ENCODE results near the gene COL8A2.

The COL8A2 gene

GRCh38 chr1:36098650-36099365 lies 26.2 kb downstream of the COL8A2 start:
- TF ChIP-seq YY1 (IDR thresholded peaks at IDR 0.05; ENCODE audit: insufficient read depth, insufficient read length) (no peak), SUZ12 (IDR thresholded peaks at IDR 0.05; ENCODE audit: extremely low read depth, insufficient read depth, insufficient read length) (no peak), ZNF274 (IDR thresholded peaks at IDR 0.05; ENCODE audit: low read depth, low read length) (no peak)
- Histone ChIP-seq H3K36me3 (ENCODE audit: insufficient read depth, insufficient read length, low read length) (peaks cover 31% of the 10 kb centered on the region), H3K9ac (ENCODE audit: insufficient read length, low read depth) (peak overlapping the region; percentile 74), H3K9me3 (ENCODE audit: insufficient read depth, low read length) (no peaks in the 10 kb centered on the region), H3K4me1 (ENCODE audit: insufficient read depth, insufficient read length) (peaks cover 19% of the 10 kb centered on the region), H3K27me3 (ENCODE audit: insufficient read depth, insufficient read length) (no peaks in the 10 kb centered on the region), H3K4me3 (ENCODE audit: insufficient read length, low read depth) (no peak overlapping the region)
- DNase-seq (ENCODE audit: low read depth, low spot score), result no peak

- DNase-seq (ENCODE audit: low read depth, low spot score), result no peak
- TF ChIP-seq SUZ12 (IDR thresholded peaks at IDR 0.05; ENCODE audit: extremely low read depth, insufficient read depth, insufficient read length) (no peak), YY1 (IDR thresholded peaks at IDR 0.05; ENCODE audit: insufficient read depth, insufficient read length) (no peak), ZNF274 (IDR thresholded peaks at IDR 0.05; ENCODE audit: low read depth, low read length) (no peak)
- H3K27me3 ChIP-seq (ENCODE audit: insufficient read depth, insufficient read length), result no peaks in the 10 kb centered on the region
- no peaks in the 10 kb centered on the region for H3K9me3 ChIP-seq (ENCODE audit: insufficient read depth, low read length)
- H3K9ac ChIP-seq (ENCODE audit: insufficient read length, low read depth), result peak overlapping the region; percentile 74
- H3K36me3 ChIP-seq (ENCODE audit: insufficient read depth, insufficient read length, low read length), result peaks cover 40% of the 10 kb centered on the region
- H3K4me1 ChIP-seq (ENCODE audit: insufficient read depth, insufficient read length), result peaks cover 19% of the 10 kb centered on the region
- peak overlapping the region; percentile 9 for H3K4me3 ChIP-seq (ENCODE audit: insufficient read length, low read depth)
Observed at GRCh38 chr1:36097693-36098585, 27.1 kb downstream of the COL8A2 start.

GRCh38 chr1:36096500-36097432 lies 28.3 kb downstream of the COL8A2 start:
- peaks cover 19% of the 10 kb centered on the region for H3K4me1 ChIP-seq (ENCODE audit: insufficient read depth, insufficient read length)
- no peaks in the 10 kb centered on the region for H3K9me3 ChIP-seq (ENCODE audit: insufficient read depth, low read length)
- H3K4me3 ChIP-seq (ENCODE audit: insufficient read length, low read depth), result no peak overlapping the region
- TF ChIP-seq SUZ12 (IDR thresholded peaks at IDR 0.05; ENCODE audit: extremely low read depth, insufficient read depth, insufficient read length), result no peak
- no peak for TF ChIP-seq ZNF274 (IDR thresholded peaks at IDR 0.05; ENCODE audit: low read depth, low read length)
- no peak for TF ChIP-seq YY1 (IDR thresholded peaks at IDR 0.05; ENCODE audit: insufficient read depth, insufficient read length)
- DNase-seq (ENCODE audit: low read depth, low spot score), result peak; percentile 72
- H3K27me3 ChIP-seq (ENCODE audit: insufficient read depth, insufficient read length), result no peaks in the 10 kb centered on the region
- H3K36me3 ChIP-seq (ENCODE audit: insufficient read depth, insufficient read length, low read length), result peaks cover 52% of the 10 kb centered on the region
- H3K9ac ChIP-seq (ENCODE audit: insufficient read length, low read depth), result peak overlapping the region; percentile 58

- H3K9me3 ChIP-seq (ENCODE audit: insufficient read depth, low read length), result no peaks in the 10 kb centered on the region
- TF ChIP-seq SUZ12 (IDR thresholded peaks at IDR 0.05; ENCODE audit: extremely low read depth, insufficient read depth, insufficient read length) (no peak), YY1 (IDR thresholded peaks at IDR 0.05; ENCODE audit: insufficient read depth, insufficient read length) (no peak), ZNF274 (IDR thresholded peaks at IDR 0.05; ENCODE audit: low read depth, low read length) (no peak)
Observed at GRCh38 chr1:36095760-36096405, 29.1 kb downstream of the COL8A2 start.

GRCh38 chr1:36094621-36095061 lies 30.4 kb downstream of the COL8A2 start:
- no peak for DNase-seq (ENCODE audit: low read depth, low spot score)
- TF ChIP-seq ZNF274 (IDR thresholded peaks at IDR 0.05; ENCODE audit: low read depth, low read length) (no peak), SUZ12 (IDR thresholded peaks at IDR 0.05; ENCODE audit: extremely low read depth, insufficient read depth, insufficient read length) (no peak), YY1 (IDR thresholded peaks at IDR 0.05; ENCODE audit: insufficient read depth, insufficient read length) (no peak)
- Histone ChIP-seq H3K4me1 (ENCODE audit: insufficient read depth, insufficient read length) (peaks cover 23% of the 10 kb centered on the region), H3K9ac (ENCODE audit: insufficient read length, low read depth) (no peak overlapping the region), H3K36me3 (ENCODE audit: insufficient read depth, insufficient read length, low read length) (peaks cover 73% of the 10 kb centered on the region), H3K4me3 (ENCODE audit: insufficient read length, low read depth) (no peak overlapping the region), H3K9me3 (ENCODE audit: insufficient read depth, low read length) (no peaks in the 10 kb centered on the region), H3K27me3 (ENCODE audit: insufficient read depth, insufficient read length) (no peaks in the 10 kb centered on the region)

More at GRCh38 chr1:36095760-36096405, 29.1 kb downstream of the COL8A2 start:
- Histone ChIP-seq H3K27me3 (ENCODE audit: insufficient read depth, insufficient read length) (no peaks in the 10 kb centered on the region), H3K36me3 (ENCODE audit: insufficient read depth, insufficient read length, low read length) (peaks cover 61% of the 10 kb centered on the region), H3K4me1 (ENCODE audit: insufficient read depth, insufficient read length) (peaks cover 19% of the 10 kb centered on the region), H3K9ac (ENCODE audit: insufficient read length, low read depth) (no peak overlapping the region), H3K4me3 (ENCODE audit: insufficient read length, low read depth) (no peak overlapping the region)
- DNase-seq (ENCODE audit: low read depth, low spot score), result no peak

- Histone ChIP-seq H3K4me1 (ENCODE audit: insufficient read depth, insufficient read length) (peaks cover 24% of the 10 kb centered on the region), H3K4me3 (ENCODE audit: insufficient read length, low read depth) (no peak overlapping the region), H3K9ac (ENCODE audit: insufficient read length, low read depth) (no peak overlapping the region), H3K27me3 (ENCODE audit: insufficient read depth, insufficient read length) (no peaks in the 10 kb centered on the region), H3K36me3 (ENCODE audit: insufficient read depth, insufficient read length, low read length) (peaks cover 77% of the 10 kb centered on the region), H3K9me3 (ENCODE audit: insufficient read depth, low read length) (no peaks in the 10 kb centered on the region)
- TF ChIP-seq ZNF274 (IDR thresholded peaks at IDR 0.05; ENCODE audit: low read depth, low read length) (no peak), YY1 (IDR thresholded peaks at IDR 0.05; ENCODE audit: insufficient read depth, insufficient read length) (no peak), SUZ12 (IDR thresholded peaks at IDR 0.05; ENCODE audit: extremely low read depth, insufficient read depth, insufficient read length) (no peak)
- DNase-seq (ENCODE audit: low read depth, low spot score), result no peak
Observed at GRCh38 chr1:36093929-36094328, 31.1 kb downstream of the COL8A2 start.

All from NT2/D1 (cell line).